Progenitor cell of endocrine pancreas (in vitro differentiated cells): ENCODE data around the gene RBMS1. TPM values are rescaled to one million over a fixed set of nuclear protein-coding genes. Genes with fewer than 3 reads are reported as not detected.

ENCODE experiments used
- DNase-seq: peaks from one replicate; pipeline ENCODE4 v3.0.0; 2021; ENCODE audit warnings: low spot score; ENCODE audit not compliant: unreplicated experiment
- H3K27ac Mint-ChIP-seq: 2 replicates; pipeline ENCODE4 v1.8.0; 2021; ENCODE audit warnings: mild to moderate bottlenecking, moderate library complexity, mixed read lengths
- H3K27me3 Mint-ChIP-seq: 2 replicates; pipeline ENCODE4 v1.8.0; 2021; ENCODE audit warnings: mixed read lengths
- H3K36me3 Mint-ChIP-seq: 2 replicates; pipeline ENCODE4 v1.8.0; 2022; ENCODE audit warnings: mixed read lengths; ENCODE audit not compliant: insufficient read depth
- H3K4me1 Mint-ChIP-seq: 2 replicates; pipeline ENCODE4 v1.8.0; 2021; ENCODE audit warnings: low read depth, mixed read lengths
- H3K4me3 Mint-ChIP-seq: 2 replicates; pipeline ENCODE4 v1.8.0; 2021; ENCODE audit warnings: low read depth, mild to moderate bottlenecking, moderate library complexity, mixed read lengths
- H3K9me3 Mint-ChIP-seq: 2 replicates; pipeline ENCODE4 v1.8.0; 2021; ENCODE audit warnings: low read depth, mixed read lengths
- CTCF ChIP-seq: fragments of 200-600 bp; sonication (generic); IDR thresholded peaks from one replicate; pipeline ENCODE4 v1.5.0; 2021; ENCODE audit warnings: antibody characterized with exemption, mild to moderate bottlenecking; ENCODE audit not compliant: unreplicated experiment
- total RNA-seq: library from RNA; stranded (reverse); gene quantifications from 2 replicates; pipeline ENCODE4 v1.2.1, GENCODE V29; 2021

Gene RBMS1
- total RNA-seq, 1 donor from 2014 or later, result 59.8 TPM

- H3K27ac Mint-ChIP-seq, result no peak overlapping the region
- TF ChIP-seq CTCF, result no peak
- no peak for DNase-seq
- no peaks in the 10 kb centered on the region for H3K9me3 Mint-ChIP-seq
- peaks cover 3% of the 10 kb centered on the region for H3K27me3 Mint-ChIP-seq
- H3K4me3 Mint-ChIP-seq, result no peak overlapping the region
- peaks cover 28% of the 10 kb centered on the region for H3K4me1 Mint-ChIP-seq
- peaks cover 1% of the 10 kb centered on the region for H3K36me3 Mint-ChIP-seq
Measured at GRCh38 chr2:160268151-160268781, 225.3 kb downstream of the RBMS1 start.

- Mint-ChIP-seq H3K9me3 (no peaks in the 10 kb centered on the region), H3K36me3 (no peaks in the 10 kb centered on the region), H3K4me3 (no peak overlapping the region), H3K27me3 (peaks cover 3% of the 10 kb centered on the region), H3K4me1 (peaks cover 28% of the 10 kb centered on the region), H3K27ac (no peak overlapping the region)
- DNase-seq, result no peak
- TF ChIP-seq CTCF, result no peak
Measured at GRCh38 chr2:160267692-160268091, 225.9 kb downstream of the RBMS1 start.

- H3K27ac Mint-ChIP-seq, result no peak overlapping the region
- no peak overlapping the region for H3K4me3 Mint-ChIP-seq
- peaks cover 25% of the 10 kb centered on the region for H3K4me1 Mint-ChIP-seq
Measured at GRCh38 chr2:160267022-160267421, 226.6 kb downstream of the RBMS1 start.

GRCh38 chr2:160266037-160266551, 227.5 kb downstream of the RBMS1 start:
- Mint-ChIP-seq H3K27ac (no peak overlapping the region), H3K9me3 (no peaks in the 10 kb centered on the region), H3K27me3 (peaks cover 3% of the 10 kb centered on the region), H3K4me3 (no peak overlapping the region), H3K4me1 (peaks cover 18% of the 10 kb centered on the region), H3K36me3 (no peaks in the 10 kb centered on the region)
- TF ChIP-seq CTCF, result no peak
- no peak for DNase-seq

More at GRCh38 chr2:160267022-160267421, 226.6 kb downstream of the RBMS1 start:
- Mint-ChIP-seq H3K27me3 (peaks cover 3% of the 10 kb centered on the region), H3K9me3 (no peaks in the 10 kb centered on the region), H3K36me3 (no peaks in the 10 kb centered on the region)
- TF ChIP-seq CTCF, result no peak
- DNase-seq, result no peak

- no peak for DNase-seq
- Mint-ChIP-seq H3K36me3 (no peaks in the 10 kb centered on the region), H3K4me1 (peaks cover 4% of the 10 kb centered on the region), H3K9me3 (no peaks in the 10 kb centered on the region), H3K4me3 (no peak overlapping the region), H3K27ac (no peak overlapping the region), H3K27me3 (peaks cover 3% of the 10 kb centered on the region)
- no peak for TF ChIP-seq CTCF
Measured at GRCh38 chr2:160264308-160264707, 229.3 kb downstream of the RBMS1 start.
